Measurements from ENCODE around the gene AFAP1L2.

Gene AFAP1L2

GRCh38 chr10:114397651-114398145 is 6.6 kb downstream of the AFAP1L2 start:
- no peak; the same call in 2 of the 3 replicates for ATAC-seq
- no peak for TF ChIP-seq ZNF8 (CRISPR knock-in tag; IDR thresholded peaks at IDR 0.05)
- TF ChIP-seq ZFP3 (CRISPR knock-in tag; IDR thresholded peaks at IDR 0.05), result no peak
- TF ChIP-seq TSHZ2 (CRISPR knock-in tag; IDR thresholded peaks at IDR 0.05), result no peak
- no peak for TF ChIP-seq ARNTL (CRISPR knock-in tag; IDR thresholded peaks at IDR 0.05; ENCODE audit: borderline replicate concordance, low read depth)
- no peak for TF ChIP-seq CREB5 (CRISPR knock-in tag; IDR thresholded peaks at IDR 0.05; ENCODE audit: low read depth)
- no peak for TF ChIP-seq CSDC2 (CRISPR knock-in tag; IDR thresholded peaks at IDR 0.05)
- TF ChIP-seq PATZ1 (CRISPR knock-in tag; IDR thresholded peaks at IDR 0.05; ENCODE audit: borderline replicate concordance), result no peak
- no peak for TF ChIP-seq OSR1 (CRISPR knock-in tag; IDR thresholded peaks at IDR 0.05)
- no peak for TF ChIP-seq ZNF565 (CRISPR knock-in tag; conservative IDR thresholded peaks at IDR 0.05; ENCODE audit: low read depth)
- TF ChIP-seq ZNF70 (CRISPR knock-in tag; IDR thresholded peaks at IDR 0.05), result no peak
- TF ChIP-seq RARB (CRISPR knock-in tag; IDR thresholded peaks at IDR 0.05), result no peak
- TF ChIP-seq GLIS3 (CRISPR knock-in tag; IDR thresholded peaks at IDR 0.05), result no peak
- TF ChIP-seq TCF4 (CRISPR knock-in tag; IDR thresholded peaks at IDR 0.05; ENCODE audit: borderline replicate concordance), result no peak
- TF ChIP-seq SNAI2 (CRISPR knock-in tag; IDR thresholded peaks at IDR 0.05), result no peak

- no peak for ATAC-seq
- no peak for TF ChIP-seq ISL1 (CRISPR knock-in tag; IDR thresholded peaks at IDR 0.05)
- TF ChIP-seq ZFP3 (CRISPR knock-in tag; IDR thresholded peaks at IDR 0.05), result no peak
- TF ChIP-seq PATZ1 (CRISPR knock-in tag; IDR thresholded peaks at IDR 0.05; ENCODE audit: borderline replicate concordance), result no peak
- no peak for TF ChIP-seq TSHZ2 (CRISPR knock-in tag; IDR thresholded peaks at IDR 0.05)
- no peak for TF ChIP-seq POU6F1 (CRISPR knock-in tag; IDR thresholded peaks at IDR 0.05; ENCODE audit: borderline replicate concordance, low read depth)
- TF ChIP-seq ARNTL (CRISPR knock-in tag; IDR thresholded peaks at IDR 0.05; ENCODE audit: borderline replicate concordance, low read depth), result no peak
- TF ChIP-seq RARB (CRISPR knock-in tag; IDR thresholded peaks at IDR 0.05), result no peak
- TF ChIP-seq ZNF8 (CRISPR knock-in tag; IDR thresholded peaks at IDR 0.05), result no peak
- TF ChIP-seq TCF4 (CRISPR knock-in tag; IDR thresholded peaks at IDR 0.05; ENCODE audit: borderline replicate concordance), result no peak
- TF ChIP-seq ZFP30 (CRISPR knock-in tag; IDR thresholded peaks at IDR 0.05), result no peak
- no peak for TF ChIP-seq ZC3H10 (CRISPR knock-in tag; IDR thresholded peaks at IDR 0.05)
- no peak for TF ChIP-seq SNAI2 (CRISPR knock-in tag; IDR thresholded peaks at IDR 0.05)
These were observed 7.8 kb downstream of the AFAP1L2 start for GRCh38 chr10:114396464-114396863.
